Transverse colon (tissue), 4 donors: ENCODE measurements around the gene PSKH1. TPM values are rescaled to one million over a fixed set of nuclear protein-coding genes. Genes with fewer than 3 reads are reported as not detected.

ENCODE experiments used
- DNase-seq: peaks from one replicate; pipeline ENCODE4 v3.0.0-alpha.2; 2019
- H3K27ac ChIP-seq, 4 donors: fragments of 200-600 bp; sonication (generic); 2 replicates each; pipeline ENCODE4 v1.5.1; 2016 to 2018; ENCODE audit warnings: inconsistent platforms in 4 of 4
- H3K27me3 ChIP-seq: fragments of 200-600 bp; sonication (generic); 2 replicates; pipeline ENCODE4 v1.5.1; 2017; ENCODE audit warnings: inconsistent platforms
- H3K36me3 ChIP-seq, 4 donors: fragments of 200-600 bp; sonication (generic); 2 replicates each; pipeline ENCODE4 v1.5.1; 2017 to 2019; ENCODE audit warnings: inconsistent platforms in 4 of 4
- H3K4me1 ChIP-seq, 4 donors: fragments of 200-600 bp; sonication (generic); 2 replicates each; pipeline ENCODE4 v1.5.1; 2017 to 2020; ENCODE audit warnings: inconsistent platforms in 4 of 4
- H3K4me3 ChIP-seq, 4 donors: fragments of 200-600 bp; sonication (generic); 1 replicate in 1 of 4; 2 replicates in 3 of 4; pipeline versions ENCODE4 v1.5.1 to v1.6.1; 2017 to 2019; ENCODE audit warnings: inconsistent platforms in 4 of 4
- H3K9me3 ChIP-seq, 2 donors: fragments of 200-600 bp; sonication (generic); 2 replicates each; pipeline ENCODE4 v1.5.1; 2017 to 2019; ENCODE audit warnings: inconsistent platforms in 2 of 2
- EP300 ChIP-seq: sonication (generic); formaldehyde crosslinking; IDR thresholded peaks from one replicate; pipeline ENCODE4 v1.6.1; 2017; ENCODE audit warnings: antibody characterized with exemption, low read depth
- POLR2A ChIP-seq: fragments of 450-650 bp; IDR thresholded peaks from one replicate; pipeline ENCODE4 v1.6.1; 2016; ENCODE audit warnings: antibody characterized with exemption, mild to moderate bottlenecking, moderate library complexity
- POLR2AphosphoS5 ChIP-seq, 3 donors: sonication (generic); formaldehyde crosslinking; IDR thresholded peaks; one replicate each; pipeline ENCODE4 v1.6.1; 2016; ENCODE audit warnings: antibody characterized with exemption in 3 of 3
- WGBS, 2 donors: methylation state at CpG; one replicate each; pipeline ENCODE4 v1.1.5; 2018; ENCODE audit warnings: low coverage in 1 of 2; 5-methylcytosine and 5-hydroxymethylcytosine counted together
- in situ Hi-C, 4 donors: fragments of 200-750 bp; cut with MboI; loops; one replicate each; pipeline versions ENCODE4 v1.15.0 to v1.15.1; 2017; ENCODE audit warnings: low sequenced_read_pairs in 3 of 4, low pct_ligation_motif_present in 1 of 4, low pct_unique_long_range_greater_than_20kb in 1 of 4
- intact Hi-C: fragments of 100-400 bp; cut with DNase I; formaldehyde crosslinking; loops from one replicate; pipeline ENCODE4 v1.15.1; 2023; ENCODE audit warnings: low total_unique reads
- total RNA-seq, 4 donors: library from RNA; depleted of rRNA; stranded (reverse); fragments of >200 nt; gene quantifications; one replicate each; pipeline ENCODE4 v1.1.0, GENCODE V29; 2016
- TF ChIP-seq, protein P1 (sequence below), 5 experiments: fragments of 200-600 bp in 3 of 5; fragments of 450-650 bp in 2 of 5; sonication (generic) in 3 of 5; IDR thresholded peaks; 1 replicate in 2 of 5; 2 replicates in 3 of 5; pipeline ENCODE4 v1.5.1; 2016 to 2017; ENCODE audit warnings: antibody characterized with exemption in 5 of 5, inconsistent platforms in 3 of 5, mild to moderate bottlenecking in 2 of 5, moderate library complexity in 1 of 5

PSKH1 gene
- total RNA-seq, 4 donors from 2014 or later = 24.1 to 132 (median 56.2) TPM

DNA sequence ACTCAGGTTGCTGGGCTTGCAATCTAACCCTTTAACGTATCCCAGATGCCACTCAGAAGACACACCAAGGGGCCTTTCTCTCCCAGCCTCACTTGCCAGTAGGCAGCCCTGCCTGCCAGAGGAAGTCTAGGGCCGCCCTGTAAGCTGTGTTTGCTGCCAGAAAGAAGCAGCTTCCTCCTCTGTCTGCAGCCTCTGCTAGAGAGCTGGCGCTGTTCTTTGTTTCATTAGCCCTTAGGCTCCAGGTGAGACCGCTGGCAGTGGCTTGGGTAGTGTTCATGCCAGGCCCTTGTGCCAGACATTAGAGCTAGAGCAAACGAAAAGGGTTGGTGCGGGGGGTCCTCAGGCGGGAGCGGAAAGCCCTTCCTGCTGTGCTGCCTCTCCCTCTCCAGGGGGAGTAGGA is 29.7 kb downstream of the PSKH1 start:
- 86% methylated on average over 8 of the region's 8 CpGs; no CpG with 5 or more reads in 1 of the 2 donors for WGBS, 2 donors
- DNase-seq = no peak
- no peaks in the 10 kb centered on the region for H3K27me3 ChIP-seq
- in situ Hi-C loops (loop anchor here in 2 of 4 donors (10.0 kb wide), 1 partner anchor 108 kb away; no protein-coding TSS in a partner anchor), intact Hi-C loops (loop anchor here (10.0 kb wide), 1 partner anchor 108 kb away; no protein-coding TSS in a partner anchor)
- no peak overlapping the region for H3K27ac ChIP-seq
- no peaks in the 10 kb centered on the region for H3K9me3 ChIP-seq
- H3K4me1 ChIP-seq = peaks cover 0 to 5% (median 4%) of the 10 kb centered on the region in 4 donors
- H3K4me3 ChIP-seq = no peak overlapping the region
- peaks cover 0 to 5% (median 2%) of the 10 kb centered on the region in 4 donors for H3K36me3 ChIP-seq
- TF ChIP-seq EP300 = no peak
- TF ChIP-seq POLR2AphosphoS5 (IDR thresholded peaks at IDR 0.05) = no peak
- TF ChIP-seq, protein P1, sequence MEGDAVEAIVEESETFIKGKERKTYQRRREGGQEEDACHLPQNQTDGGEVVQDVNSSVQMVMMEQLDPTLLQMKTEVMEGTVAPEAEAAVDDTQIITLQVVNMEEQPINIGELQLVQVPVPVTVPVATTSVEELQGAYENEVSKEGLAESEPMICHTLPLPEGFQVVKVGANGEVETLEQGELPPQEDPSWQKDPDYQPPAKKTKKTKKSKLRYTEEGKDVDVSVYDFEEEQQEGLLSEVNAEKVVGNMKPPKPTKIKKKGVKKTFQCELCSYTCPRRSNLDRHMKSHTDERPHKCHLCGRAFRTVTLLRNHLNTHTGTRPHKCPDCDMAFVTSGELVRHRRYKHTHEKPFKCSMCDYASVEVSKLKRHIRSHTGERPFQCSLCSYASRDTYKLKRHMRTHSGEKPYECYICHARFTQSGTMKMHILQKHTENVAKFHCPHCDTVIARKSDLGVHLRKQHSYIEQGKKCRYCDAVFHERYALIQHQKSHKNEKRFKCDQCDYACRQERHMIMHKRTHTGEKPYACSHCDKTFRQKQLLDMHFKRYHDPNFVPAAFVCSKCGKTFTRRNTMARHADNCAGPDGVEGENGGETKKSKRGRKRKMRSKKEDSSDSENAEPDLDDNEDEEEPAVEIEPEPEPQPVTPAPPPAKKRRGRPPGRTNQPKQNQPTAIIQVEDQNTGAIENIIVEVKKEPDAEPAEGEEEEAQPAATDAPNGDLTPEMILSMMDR (IDR thresholded peaks at IDR 0.05) = no peak
- TF ChIP-seq POLR2A = no peak

DNA sequence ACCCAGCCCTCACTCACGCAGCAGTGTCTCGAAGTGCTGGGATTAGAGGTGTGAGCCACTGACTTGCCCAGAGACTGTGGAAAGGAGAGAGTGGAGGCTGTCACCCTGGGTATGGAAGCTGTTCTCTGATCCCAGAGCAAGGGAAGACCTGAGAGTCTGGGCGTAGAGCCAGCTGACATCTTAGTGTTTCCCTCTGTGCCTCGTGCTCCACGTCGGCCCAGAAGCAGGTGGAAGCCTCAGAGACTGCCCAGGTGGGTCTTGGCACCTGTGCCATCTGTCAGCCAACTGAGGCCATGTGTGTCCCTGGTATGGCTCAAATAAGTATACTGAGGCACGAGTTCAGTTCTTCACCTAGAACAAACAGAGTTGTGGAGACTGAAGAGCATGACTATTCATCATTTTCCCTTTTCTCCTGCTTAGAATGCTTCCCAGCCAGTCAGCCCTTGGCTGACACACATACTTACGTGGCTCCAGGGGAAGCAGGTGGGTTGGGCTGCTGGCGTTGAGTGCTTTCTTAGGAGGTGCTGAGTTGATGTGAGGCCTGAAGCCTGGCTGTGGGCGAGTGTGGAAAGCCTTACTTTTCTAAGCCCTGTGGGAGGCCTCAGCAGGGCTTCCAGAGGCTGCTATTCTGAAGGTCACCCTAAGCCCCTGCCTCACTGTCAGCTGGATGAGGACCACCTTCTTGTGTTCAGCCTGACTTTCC is 30.5 kb downstream of the PSKH1 start:
- H3K4me3 ChIP-seq = no peak overlapping the region
- 74 to 95% methylated on average over 3 to 9 of the region's 10 CpGs for WGBS, 2 donors
- H3K36me3 ChIP-seq = peaks cover 0 to 8% (median 4%) of the 10 kb centered on the region in 4 donors
- H3K27ac ChIP-seq = no peak overlapping the region
- no peaks in the 10 kb centered on the region for H3K4me1 ChIP-seq
- no peaks in the 10 kb centered on the region for H3K9me3 ChIP-seq
- TF ChIP-seq, protein P1 (IDR thresholded peaks at IDR 0.05) = no peak
- TF ChIP-seq EP300 (no peak), POLR2A (no peak), POLR2AphosphoS5 (IDR thresholded peaks at IDR 0.05) (no peak)
- in situ Hi-C loops (loop anchor here in 2 of 4 donors (10.0 kb wide), 1 partner anchor 109 kb away; no protein-coding TSS in a partner anchor), intact Hi-C loops (loop anchor here (10.0 kb wide), 1 partner anchor 109 kb away; no protein-coding TSS in a partner anchor)
- no peak for DNase-seq
- H3K27me3 ChIP-seq = no peaks in the 10 kb centered on the region

DNA sequence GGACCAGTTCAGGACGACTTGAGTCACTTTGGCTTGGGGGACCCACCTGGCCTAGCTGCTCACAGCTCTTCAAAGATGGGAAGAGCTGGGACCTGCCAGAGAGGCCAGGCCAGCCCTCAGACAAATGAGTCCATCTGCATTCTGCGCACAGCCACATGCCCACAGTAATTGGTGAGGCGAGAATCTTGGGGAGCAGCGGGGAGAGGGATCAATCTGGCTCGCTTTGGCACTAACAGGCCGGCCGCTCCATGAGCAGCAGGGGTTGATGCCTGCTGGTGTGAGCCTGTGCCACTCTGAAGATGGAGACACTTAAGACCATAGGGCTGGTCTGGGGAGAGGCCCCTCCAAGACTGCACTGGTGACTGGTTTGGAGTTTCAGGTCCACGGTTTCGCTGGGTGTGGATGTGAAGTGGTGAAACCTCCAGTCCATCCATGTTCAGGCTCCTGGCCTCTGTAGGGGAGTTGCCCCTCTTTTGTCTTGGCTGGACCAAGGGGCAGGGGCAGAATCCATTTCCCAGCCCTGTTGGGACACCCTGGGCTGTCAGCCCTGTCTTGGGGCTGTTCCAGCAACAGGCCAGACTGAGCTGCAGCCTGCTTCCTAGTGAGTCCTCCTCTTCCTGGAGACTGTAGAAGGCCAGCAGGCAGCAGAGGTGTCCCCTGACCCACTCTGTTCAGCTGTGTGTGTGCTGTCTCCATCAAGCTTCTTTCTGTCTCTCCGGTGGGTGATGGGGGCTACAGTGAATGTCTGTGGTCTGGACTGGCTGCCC is 31.3 kb downstream of the PSKH1 start:
- Histone ChIP-seq H3K36me3 (peaks cover 0 to 8% (median 4%) of the 10 kb centered on the region in 4 donors), H3K27ac (no peak overlapping the region), H3K27me3 (no peaks in the 10 kb centered on the region), H3K4me1 (no peaks in the 10 kb centered on the region), H3K9me3 (no peaks in the 10 kb centered on the region), H3K4me3 (no peak overlapping the region)
- WGBS, 2 donors = 94% methylated on average over 10 of the region's 10 CpGs; no CpG with 5 or more reads in 1 of the 2 donors
- in situ Hi-C loops = loop anchor here in 2 of 4 donors (10.0 kb wide), 1 partner anchor 110 kb away; no protein-coding TSS in a partner anchor
- intact Hi-C loops = loop anchor here (10.0 kb wide), 1 partner anchor 110 kb away; no protein-coding TSS in a partner anchor
- no peak for DNase-seq
- TF ChIP-seq POLR2AphosphoS5 (IDR thresholded peaks at IDR 0.05) (no peak), POLR2A (no peak), EP300 (no peak)
- TF ChIP-seq, protein P1 (IDR thresholded peaks at IDR 0.05) = no peak
